OCI-LY1 (cell line): ENCODE results near the gene SHISA5.
A peak's percentile ranks its signal among the peaks of the same experiment; 100 is the strongest.

Experiments
- H2AFZ ChIP-seq: fragments of 200-600 bp; sonication (generic), shearing (Covaris generic); 2 replicates; pipeline ENCODE4 v1.6.0; 2014; ENCODE audit warnings: antibody characterized with exemption, mild to moderate bottlenecking, low read length
- H3F3A ChIP-seq: fragments of 200-600 bp; sonication (generic), shearing (Covaris generic); 2 replicates; pipeline ENCODE4 v1.6.0; 2014; ENCODE audit warnings: mild to moderate bottlenecking, antibody characterized with exemption, low read length, moderate library complexity; ENCODE audit not compliant: insufficient read depth
- H3K27ac ChIP-seq: fragments of 200-600 bp; sonication (generic); 2 replicates; pipeline ENCODE4 v1.5.1; 2014; ENCODE audit warnings: low read length, mixed run types, mild to moderate bottlenecking, low read depth; ENCODE audit not compliant: poor library complexity, severe bottlenecking
- H3K27me3 ChIP-seq: fragments of 200-600 bp; sonication (generic); 2 replicates; pipeline ENCODE4 v1.6.0; 2014; ENCODE audit warnings: antibody characterized with exemption, mild to moderate bottlenecking, low read length, moderate library complexity; ENCODE audit not compliant: insufficient read depth
- H3K36me3 ChIP-seq: fragments of 200-600 bp; sonication (generic); 2 replicates; pipeline ENCODE4 v1.6.1; 2014; ENCODE audit warnings: mild to moderate bottlenecking, antibody characterized with exemption, low read length, moderate library complexity, mixed read lengths; ENCODE audit not compliant: insufficient read depth
- H3K4me1 ChIP-seq: fragments of 200-600 bp; sonication (generic); 2 replicates; pipeline ENCODE4 v1.5.1; 2014; ENCODE audit warnings: mild to moderate bottlenecking, low read length, moderate library complexity; ENCODE audit not compliant: insufficient read depth, severe bottlenecking
- H3K4me2 ChIP-seq: fragments of 200-600 bp; sonication (generic), shearing (Covaris generic); 2 replicates; pipeline ENCODE4 v1.6.1; 2014; ENCODE audit warnings: low read length
- H3K4me3 ChIP-seq: fragments of 200-600 bp; sonication (generic); 2 replicates; pipeline ENCODE4 v1.5.1; 2014; ENCODE audit warnings: low read length, low read depth, mild to moderate bottlenecking, mixed read lengths; ENCODE audit not compliant: poor library complexity, severe bottlenecking
- H3K79me2 ChIP-seq: fragments of 200-600 bp; shearing (Covaris generic); 2 replicates; pipeline ENCODE4 v1.6.1; 2016; ENCODE audit warnings: mixed run types, low read length, mixed read lengths; ENCODE audit not compliant: insufficient read depth
- H3K9ac ChIP-seq: fragments of 200-600 bp; sonication (generic), shearing (Covaris generic); 2 replicates; pipeline ENCODE4 v1.6.1; 2014; ENCODE audit warnings: mild to moderate bottlenecking, low read length, mixed read lengths
- H3K9me2 ChIP-seq: fragments of 200-600 bp; sonication (generic), shearing (Covaris generic); 2 replicates; pipeline ENCODE4 v1.6.1; 2014; ENCODE audit warnings: low read depth, mild to moderate bottlenecking, low read length, mixed read lengths
- H3K9me3 ChIP-seq: fragments of 200-600 bp; shearing (Covaris generic); 2 replicates; pipeline ENCODE4 v1.6.1; 2014; ENCODE audit warnings: low read length, mixed read lengths
- H4K20me1 ChIP-seq: fragments of 200-600 bp; sonication (generic), shearing (Covaris generic); 2 replicates; pipeline ENCODE4 v1.6.0; 2016; ENCODE audit warnings: mild to moderate bottlenecking, low read length; ENCODE audit not compliant: insufficient read depth
- CTCF ChIP-seq: fragments of 200-600 bp; sonication (generic), shearing (Covaris generic); IDR thresholded peaks from 2 replicates; pipeline ENCODE4 v1.5.1; 2017; ENCODE audit warnings: mild to moderate bottlenecking, antibody characterized with exemption, low read length, moderate library complexity, mixed read lengths
- EZH2 ChIP-seq: fragments of 200-600 bp; sonication (generic), shearing (Covaris generic); IDR thresholded peaks from 2 replicates; pipeline ENCODE4 v1.8.0; 2017; ENCODE audit warnings: borderline replicate concordance, mixed run types, mild to moderate bottlenecking, antibody characterized with exemption, low read length, moderate library complexity, mixed read lengths

SHISA5 gene

GRCh38 chr3:48501196-48501595 lies 2.8 kb downstream of the SHISA5 start:
- Histone ChIP-seq H3K36me3 (no peaks in the 10 kb centered on the region), H3K9ac (no peak overlapping the region), H3F3A (no peaks in the 10 kb centered on the region), H2AFZ (no peak overlapping the region), H3K27me3 (no peaks in the 10 kb centered on the region), H3K9me3 (no peaks in the 10 kb centered on the region), H3K4me3 (no peak overlapping the region), H3K4me2 (no peak overlapping the region), H3K79me2 (no peaks in the 10 kb centered on the region), H4K20me1 (no peaks in the 10 kb centered on the region), H3K4me1 (peaks cover 14% of the 10 kb centered on the region), H3K27ac (no peak overlapping the region), H3K9me2 (no peaks in the 10 kb centered on the region)
- TF ChIP-seq CTCF (0 out of 2 replicates have a peak, but pooled peaks have one; percentile 14), EZH2 (no peak)

GRCh38 chr3:48500656-48501055 lies 3.3 kb downstream of the SHISA5 start:
- no peaks in the 10 kb centered on the region for H3K9me3 ChIP-seq
- H3K79me2 ChIP-seq, result no peaks in the 10 kb centered on the region
- no peaks in the 10 kb centered on the region for H3K27me3 ChIP-seq
- peaks cover 14% of the 10 kb centered on the region for H3K4me1 ChIP-seq
- H4K20me1 ChIP-seq, result no peaks in the 10 kb centered on the region
- H3K4me3 ChIP-seq, result no peak overlapping the region
- no peak overlapping the region for H3K9ac ChIP-seq
- no peaks in the 10 kb centered on the region for H3K9me2 ChIP-seq
- no peaks in the 10 kb centered on the region for H3F3A ChIP-seq
- H3K36me3 ChIP-seq, result no peaks in the 10 kb centered on the region
- H3K27ac ChIP-seq, result no peak overlapping the region
- H3K4me2 ChIP-seq, result no peak overlapping the region
- H2AFZ ChIP-seq, result no peak overlapping the region
- TF ChIP-seq EZH2 (no peak), CTCF (no peak)

- Histone ChIP-seq H2AFZ (no peak overlapping the region), H3K9me3 (no peaks in the 10 kb centered on the region), H3K9me2 (no peaks in the 10 kb centered on the region), H3K27me3 (no peaks in the 10 kb centered on the region), H3K36me3 (no peaks in the 10 kb centered on the region), H3K9ac (no peak overlapping the region; the same call in 1 of the 2 replicates), H3K4me3 (no peak overlapping the region), H3K4me2 (peak overlapping the region; percentile 38; the same call in 1 of the 2 replicates), H4K20me1 (no peaks in the 10 kb centered on the region), H3K27ac (peak overlapping the region; percentile 71), H3F3A (no peaks in the 10 kb centered on the region), H3K79me2 (no peaks in the 10 kb centered on the region), H3K4me1 (peaks cover 14% of the 10 kb centered on the region)
- TF ChIP-seq EZH2, result no peak
These were observed 10.8 kb downstream of the SHISA5 start for GRCh38 chr3:48493203-48493501.

- no peaks in the 10 kb centered on the region for H3F3A ChIP-seq
- no peaks in the 10 kb centered on the region for H3K9me3 ChIP-seq
- no peak overlapping the region for H2AFZ ChIP-seq
- H3K36me3 ChIP-seq, result no peaks in the 10 kb centered on the region
- H3K27ac ChIP-seq, result peak overlapping the region; percentile 71
- H4K20me1 ChIP-seq, result no peaks in the 10 kb centered on the region
- H3K4me2 ChIP-seq, result peak overlapping the region; percentile 38
- TF ChIP-seq CTCF (no peak), EZH2 (no peak)
- no peaks in the 10 kb centered on the region for H3K79me2 ChIP-seq
- no peak overlapping the region; the same call in 1 of the 2 replicates for H3K9ac ChIP-seq
- no peaks in the 10 kb centered on the region for H3K9me2 ChIP-seq
- no peaks in the 10 kb centered on the region for H3K27me3 ChIP-seq
- peak overlapping the region; percentile 1 for H3K4me3 ChIP-seq
- H3K4me1 ChIP-seq, result peaks cover 14% of the 10 kb centered on the region
These were observed 11.3 kb downstream of the SHISA5 start for GRCh38 chr3:48492461-48493202.
